ENCODE data around the gene RBFOX2.

RBFOX2 gene

GRCh38 chr22:36042240-36042639 is 13.6 kb upstream of the RBFOX2 start:
- TF ChIP-seq, protein P1, sequence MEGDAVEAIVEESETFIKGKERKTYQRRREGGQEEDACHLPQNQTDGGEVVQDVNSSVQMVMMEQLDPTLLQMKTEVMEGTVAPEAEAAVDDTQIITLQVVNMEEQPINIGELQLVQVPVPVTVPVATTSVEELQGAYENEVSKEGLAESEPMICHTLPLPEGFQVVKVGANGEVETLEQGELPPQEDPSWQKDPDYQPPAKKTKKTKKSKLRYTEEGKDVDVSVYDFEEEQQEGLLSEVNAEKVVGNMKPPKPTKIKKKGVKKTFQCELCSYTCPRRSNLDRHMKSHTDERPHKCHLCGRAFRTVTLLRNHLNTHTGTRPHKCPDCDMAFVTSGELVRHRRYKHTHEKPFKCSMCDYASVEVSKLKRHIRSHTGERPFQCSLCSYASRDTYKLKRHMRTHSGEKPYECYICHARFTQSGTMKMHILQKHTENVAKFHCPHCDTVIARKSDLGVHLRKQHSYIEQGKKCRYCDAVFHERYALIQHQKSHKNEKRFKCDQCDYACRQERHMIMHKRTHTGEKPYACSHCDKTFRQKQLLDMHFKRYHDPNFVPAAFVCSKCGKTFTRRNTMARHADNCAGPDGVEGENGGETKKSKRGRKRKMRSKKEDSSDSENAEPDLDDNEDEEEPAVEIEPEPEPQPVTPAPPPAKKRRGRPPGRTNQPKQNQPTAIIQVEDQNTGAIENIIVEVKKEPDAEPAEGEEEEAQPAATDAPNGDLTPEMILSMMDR (conservative IDR thresholded peaks at IDR 0.05; ENCODE audit: control insufficient read depth, insufficient read depth, low read depth, low read length) = no peak
- DNase-seq (ENCODE audit: low read depth) = no peak

GRCh38 chr22:36039125-36039524 is 10.5 kb upstream of the RBFOX2 start:
- DNase-seq (ENCODE audit: low read depth) = no peak
- H3K4me3 ChIP-seq (ENCODE audit: control insufficient read depth, low read depth, low read length) = no peak overlapping the region
- TF ChIP-seq, protein P1 (conservative IDR thresholded peaks at IDR 0.05; ENCODE audit: control insufficient read depth, insufficient read depth, low read depth, low read length) = no peak

More at GRCh38 chr22:36042240-36042639, 13.6 kb upstream of the RBFOX2 start:
- no peak overlapping the region for H3K4me3 ChIP-seq (ENCODE audit: control insufficient read depth, low read depth, low read length)

GRCh38 chr22:36037102-36037758 is 8.6 kb upstream of the RBFOX2 start:
- no peak for DNase-seq (ENCODE audit: low read depth)
- no peak overlapping the region for H3K4me3 ChIP-seq (ENCODE audit: control insufficient read depth, low read depth, low read length)
- TF ChIP-seq, protein P1 (conservative IDR thresholded peaks at IDR 0.05; ENCODE audit: control insufficient read depth, insufficient read depth, low read depth, low read length) = no peak

- no peak overlapping the region for H3K4me3 ChIP-seq (ENCODE audit: control insufficient read depth, low read depth, low read length)
- no peak for DNase-seq (ENCODE audit: low read depth)
- TF ChIP-seq, protein P1 (conservative IDR thresholded peaks at IDR 0.05; ENCODE audit: control insufficient read depth, insufficient read depth, low read depth, low read length) = no peak
These were observed 7.6 kb upstream of the RBFOX2 start for GRCh38 chr22:36036167-36036624.

- no peak overlapping the region for H3K4me3 ChIP-seq (ENCODE audit: control insufficient read depth, low read depth, low read length)
- no peak for DNase-seq (ENCODE audit: low read depth)
- TF ChIP-seq, protein P1 (conservative IDR thresholded peaks at IDR 0.05; ENCODE audit: control insufficient read depth, insufficient read depth, low read depth, low read length) = no peak
These were observed 4.0 kb upstream of the RBFOX2 start for GRCh38 chr22:36032611-36033010.

DNA sequence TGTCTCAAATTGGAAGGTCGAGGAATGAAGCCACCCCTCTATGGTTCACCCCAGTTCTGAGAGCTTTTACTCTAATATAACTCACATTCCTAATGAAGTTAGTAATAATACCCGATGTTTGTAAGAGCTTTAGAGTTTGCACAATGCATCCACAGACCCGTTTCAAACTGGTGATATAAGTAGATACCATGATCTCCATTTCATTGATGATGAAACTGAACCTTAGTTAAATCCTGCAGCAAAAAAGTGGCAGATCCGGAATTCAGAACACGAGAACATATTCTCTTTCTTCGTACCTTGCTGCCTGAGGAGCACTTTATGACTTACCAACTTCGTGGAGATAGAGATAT is 757 bp upstream of the RBFOX2 start:
- peak overlapping the region; percentile 60 for H3K4me3 ChIP-seq (ENCODE audit: control insufficient read depth, low read depth, low read length)
- TF ChIP-seq, protein P1 (conservative IDR thresholded peaks at IDR 0.05; ENCODE audit: control insufficient read depth, insufficient read depth, low read depth, low read length) = no peak
- DNase-seq (ENCODE audit: low read depth) = peak; percentile 44
